Measurements from ENCODE around the gene CTSD.

GRCh38 chr11:1773131-1773993 is 9.6 kb upstream of the CTSD start:
- TF ChIP-seq POLR2A (IDR thresholded peaks at IDR 0.05; ENCODE audit: low read length), result no peak
- TF ChIP-seq GATA1 (IDR thresholded peaks at IDR 0.05; ENCODE audit: low read depth, low read length), result no peak
